Dermis microvascular lymphatic vessel endothelial cell (primary cell): ENCODE measurements around the gene ISOC2. TPM values are rescaled to one million over a fixed set of nuclear protein-coding genes. Genes with fewer than 3 reads are reported as not detected.
"Not testable (repeated sequence)": the region's sequence is repeated elsewhere in the genome, so short reads cannot be mapped to it uniquely, and the experiment has no call there.

Source experiments
- DNase-seq, 2 donors: peaks; one replicate each; pipeline versions ENCODE4 v3.0.0 to v3.0.0-alpha.2; 2010; ENCODE audit warnings: low read depth in 2 of 2
- total RNA-seq: library from RNA; depleted of rRNA; stranded (reverse); fragments of >200 nt; gene quantifications from 2 replicates; pipeline ENCODE4 v1.2.1, GENCODE V29; 2014

ISOC2 gene
- total RNA-seq, 1 donor from 2014 or later = 61.0 TPM

GRCh38 chr19:55410168-55410567 lies 51.3 kb downstream of the ISOC2 start:
- DNase-seq = no peak

DNA sequence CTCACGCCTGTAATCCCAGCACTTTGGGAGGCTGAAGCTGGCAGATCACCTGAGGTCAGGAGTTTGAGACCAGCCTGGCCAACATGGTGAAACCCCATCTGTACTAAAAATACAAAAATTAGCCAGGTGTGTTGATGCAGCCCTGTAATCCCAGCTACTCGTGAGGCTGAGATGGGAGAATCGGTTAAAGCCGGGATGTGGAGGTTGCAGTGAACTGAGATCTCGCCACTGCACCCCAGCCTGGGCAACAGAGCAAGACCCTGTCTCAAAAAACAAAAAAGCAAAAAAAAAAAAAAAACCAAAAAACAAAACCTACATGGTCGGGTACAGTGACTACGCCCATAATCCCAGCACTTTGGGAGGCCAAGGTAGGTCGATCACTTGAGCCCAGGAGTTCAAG lies 52.3 kb downstream of the ISOC2 start:
- DNase-seq = not testable (repeated sequence)

- DNase-seq = no peak
Observed at GRCh38 chr19:55408533-55408872, 52.9 kb downstream of the ISOC2 start.

DNA sequence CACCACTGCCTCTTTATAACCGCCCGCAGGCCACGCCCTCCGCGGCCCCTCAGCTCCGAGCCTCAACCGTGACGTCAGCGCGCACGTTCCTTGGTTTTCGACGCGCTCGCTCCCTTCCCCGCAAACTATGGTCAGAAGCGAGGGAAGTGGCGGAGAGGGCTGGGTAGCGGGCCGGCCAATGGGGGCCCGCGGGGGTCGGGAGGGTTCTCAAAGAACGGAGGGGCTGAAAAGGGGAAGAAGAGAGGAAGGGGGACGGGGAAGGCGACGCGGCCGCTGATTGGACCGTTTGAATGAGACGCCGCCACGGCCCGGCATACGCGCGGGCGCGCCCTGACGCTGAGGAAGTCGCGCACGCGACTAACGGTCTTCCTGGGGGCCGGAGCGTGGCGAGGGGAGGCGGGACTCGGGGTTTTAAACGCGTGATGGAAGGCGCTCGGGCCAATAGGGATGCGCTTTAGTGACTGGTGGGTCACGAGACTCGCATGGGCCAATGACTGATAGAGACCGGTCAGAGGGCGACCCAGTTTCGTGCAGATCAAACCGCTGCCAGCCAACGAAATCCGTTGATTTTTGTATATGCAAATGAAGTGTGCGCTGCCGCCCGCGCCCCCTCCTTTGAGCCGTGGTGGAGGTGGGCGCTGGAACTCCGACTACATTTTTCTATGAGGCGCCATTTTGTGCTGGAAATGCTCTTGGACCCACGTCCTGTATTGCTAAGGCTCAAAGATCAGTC lies 53.5 kb downstream of the ISOC2 start:
- DNase-seq = peak; percentile 99 to 100

DNA sequence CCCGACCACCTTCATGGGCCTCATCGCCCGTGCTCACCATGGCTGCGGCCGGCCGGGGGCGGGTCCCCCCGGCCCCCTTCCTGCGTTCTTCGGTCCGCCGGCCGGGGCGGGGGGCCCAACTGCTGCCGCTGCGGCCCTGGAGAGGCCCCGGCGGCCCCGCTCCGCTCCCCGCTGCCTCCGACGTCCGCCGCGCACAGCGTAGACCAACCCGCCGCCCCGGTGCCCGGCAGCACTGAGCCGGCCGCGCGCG lies 54.0 kb downstream of the ISOC2 start, which contains the start of gene UBE2S:
TSS of gene UBE2S (minus strand) at position 239 of the 250 bp plus-strand sequence. CDS start at position 40, 199 bp downstream.
- DNase-seq = not testable (repeated sequence)

- DNase-seq = peak in 1 of 2 donors; percentile 36
Observed at GRCh38 chr19:55406826-55407549, 54.5 kb downstream of the ISOC2 start.

DNA sequence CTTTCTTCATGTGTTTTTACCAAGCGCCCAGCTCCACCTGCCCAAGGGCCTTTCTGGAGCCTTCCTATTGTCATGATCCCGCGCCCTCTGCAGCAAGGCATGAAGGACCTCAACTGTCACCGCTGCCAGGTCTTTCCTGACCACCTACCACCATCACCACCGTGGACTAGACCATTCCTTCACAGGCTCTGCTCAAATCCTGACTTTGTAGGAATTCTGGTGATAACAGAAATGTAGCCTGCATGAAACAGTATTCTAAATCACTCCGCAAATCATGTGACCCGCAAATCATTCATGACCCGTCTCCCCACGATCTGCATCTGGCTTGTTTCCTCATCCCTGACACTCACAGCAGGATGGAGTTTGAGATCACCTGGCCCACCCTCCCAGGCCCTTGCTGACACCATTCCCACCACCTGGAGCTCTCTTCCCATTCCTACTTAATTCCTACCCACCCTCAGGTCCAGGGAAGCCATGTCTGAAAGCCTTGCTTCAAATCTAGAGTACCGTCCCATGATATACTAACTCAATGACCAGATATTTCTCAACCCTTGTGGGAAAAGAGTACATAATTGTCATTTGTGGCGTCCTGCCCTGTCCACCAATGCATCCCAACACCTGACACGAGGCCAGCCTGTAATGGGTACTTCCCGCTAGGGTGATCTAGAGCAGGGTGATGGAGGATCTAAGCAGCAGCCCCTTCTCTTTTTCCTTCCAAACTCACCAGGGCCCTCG lies 55.2 kb downstream of the ISOC2 start:
- no peak for DNase-seq

- DNase-seq = no peak
Observed at GRCh38 chr19:55405638-55406037, 55.8 kb downstream of the ISOC2 start.

Other genes starting within 250 kb of the ISOC2 start
- 0.26 and 0.89 TPM in 2 replicates for gene TMEM86B, start 232.9 kb downstream of the ISOC2 start, total RNA-seq
- 19.9 and 34.9 TPM in 2 replicates for gene PPP6R1, start 202.6 kb downstream of the ISOC2 start, total RNA-seq
- 19.9 and 26.8 TPM in 2 replicates for gene HSPBP1, start 181.5 kb downstream of the ISOC2 start, total RNA-seq
- gene BRSK1, start 177.6 kb downstream of the ISOC2 start, total RNA-seq = 0.39 and 1.3 TPM in 2 replicates
- not detected in 2 replicates for gene TMEM150B, start 136.3 kb downstream of the ISOC2 start, total RNA-seq
- 3.2 and 4.6 TPM in 2 replicates for gene KMT5C, start 121.8 kb downstream of the ISOC2 start, total RNA-seq
- not detected in 2 replicates for gene COX6B2, start 106.9 kb downstream of the ISOC2 start, total RNA-seq
- gene GARIN5B, start 98.4 kb downstream of the ISOC2 start, total RNA-seq = not detected in 2 replicates
- under 0.01 and 0.13 TPM in 2 replicates for gene IL11, start 91.2 kb downstream of the ISOC2 start, total RNA-seq
- gene TMEM190, start 84.8 kb downstream of the ISOC2 start, total RNA-seq = not detected in 2 replicates
- 0.26 and 0.63 TPM in 2 replicates for gene TMEM238, start 77.3 kb downstream of the ISOC2 start, total RNA-seq
- gene RPL28, start 75.7 kb downstream of the ISOC2 start, total RNA-seq = 126 and 262 TPM in 2 replicates
- gene UBE2S, start 53.9 kb downstream of the ISOC2 start, total RNA-seq = 40.6 and 54.6 TPM in 2 replicates
- gene SHISA7, start 18.3 kb downstream of the ISOC2 start, total RNA-seq = not detected in 2 replicates
- not detected in 2 replicates for gene C19orf85, start 3.1 kb upstream of the ISOC2 start, total RNA-seq
- gene ZNF628, start 15.0 kb upstream of the ISOC2 start, total RNA-seq = 0.77 and 2.1 TPM in 2 replicates
- 8.9 and 9.1 TPM in 2 replicates for gene NAT14, start 23.5 kb upstream of the ISOC2 start, total RNA-seq
- gene SSC5D, start 26.8 kb upstream of the ISOC2 start, total RNA-seq = under 0.01 and 0.13 TPM in 2 replicates
- not detected in 2 replicates for gene SBK2, start 75.5 kb upstream of the ISOC2 start, total RNA-seq
- gene SBK3, start 83.9 kb upstream of the ISOC2 start, total RNA-seq = 0.13 and 0.26 TPM in 2 replicates
- 1.9 and 3.5 TPM in 2 replicates for gene ZNF579, start 119.2 kb upstream of the ISOC2 start, total RNA-seq
- 2.6 and 3.3 TPM in 2 replicates for gene FIZ1, start 137.9 kb upstream of the ISOC2 start, total RNA-seq
- gene ZNF524, start 138.6 kb upstream of the ISOC2 start, total RNA-seq = 6.9 and 11.9 TPM in 2 replicates
- gene ZNF865, start 144.0 kb upstream of the ISOC2 start, total RNA-seq = 0.39 and 1.5 TPM in 2 replicates
- 3.3 and 4.9 TPM in 2 replicates for gene ZNF784, start 162.9 kb upstream of the ISOC2 start, total RNA-seq
- gene ZNF580, start 179.4 kb upstream of the ISOC2 start, total RNA-seq = 1.0 and 3.0 TPM in 2 replicates
- gene ZNF581, start 182.0 kb upstream of the ISOC2 start, total RNA-seq = 20.0 and 25.8 TPM in 2 replicates
- 4.6 and 9.5 TPM in 2 replicates for gene CCDC106, start 186.6 kb upstream of the ISOC2 start, total RNA-seq
- 84.0 and 95.8 TPM in 2 replicates for gene U2AF2, start 193.4 kb upstream of the ISOC2 start, total RNA-seq
- 25.0 and 59.2 TPM in 2 replicates for gene EPN1, start 213.6 kb upstream of the ISOC2 start, total RNA-seq